CD4-positive, CD25-positive, alpha-beta regulatory T cell (primary cell): ENCODE results near the gene CD8B. TPM values are rescaled to one million over a fixed set of nuclear protein-coding genes. Genes with fewer than 3 reads are reported as not detected.

Source experiments
- ATAC-seq, 2 donors: fragments of 150-1000 bp; cut with Tn5 transposase; one replicate each; pipeline ENCODE4 v1.10.0; 2021; ENCODE audit warnings: low read depth in 2 of 2, moderate number of reproducible peaks in 2 of 2, moderate library complexity in 1 of 2
- DNase-seq, 3 donors: peaks; one replicate each; pipeline versions ENCODE4 v3.0.0 to v3.0.0-alpha.2; 2012 to 2022; ENCODE audit warnings: mixed read lengths in 1 of 3
- H3K27ac ChIP-seq: one replicate; pipeline ENCODE4 v1.7.0; 2013; ENCODE audit warnings: mild to moderate bottlenecking, low read length; ENCODE audit not compliant: insufficient read depth, poor library complexity, severe bottlenecking
- H3K27me3 ChIP-seq: one replicate; pipeline ENCODE4 v1.7.0; 2013; ENCODE audit warnings: low read length; ENCODE audit not compliant: control insufficient read depth, insufficient read depth
- H3K36me3 ChIP-seq: one replicate; pipeline ENCODE4 v1.7.0; 2013; ENCODE audit warnings: mild to moderate bottlenecking, low read length, moderate library complexity; ENCODE audit not compliant: control insufficient read depth, insufficient read depth
- H3K4me1 ChIP-seq: 2 replicates; pipeline ENCODE4 v1.7.0; 2013; ENCODE audit warnings: mild to moderate bottlenecking, low read length; ENCODE audit not compliant: insufficient read depth, control insufficient read depth, poor library complexity, severe bottlenecking
- H3K4me3 ChIP-seq: one replicate; pipeline ENCODE4 v1.7.0; 2013; ENCODE audit warnings: low read depth, mild to moderate bottlenecking, low read length, moderate library complexity
- H3K9me3 ChIP-seq, 2 experiments: 1 replicate in 1 of 2; 2 replicates in 1 of 2; pipeline ENCODE4 v1.7.0; 2013; ENCODE audit warnings: low read length in 2 of 2, mild to moderate bottlenecking in 1 of 2, moderate library complexity in 1 of 2; ENCODE audit not compliant: control insufficient read depth in 2 of 2
- H3K27ac Mint-ChIP-seq, 3 donors: one replicate each; pipeline ENCODE4 v1.8.0; 2020 to 2022; ENCODE audit warnings: mild to moderate bottlenecking in 3 of 3, mixed read lengths in 3 of 3, moderate library complexity in 2 of 3
- H3K27me3 Mint-ChIP-seq: one replicate; pipeline ENCODE4 v1.8.0; 2022; ENCODE audit warnings: mild to moderate bottlenecking, mixed read lengths
- H3K36me3 Mint-ChIP-seq: one replicate; pipeline ENCODE4 v1.8.0; 2020; ENCODE audit warnings: mixed read lengths
- H3K4me1 Mint-ChIP-seq, 4 donors: one replicate each; pipeline ENCODE4 v1.8.0; 2020 to 2022; ENCODE audit warnings: mixed read lengths in 4 of 4, mild to moderate bottlenecking in 1 of 4
- H3K4me3 Mint-ChIP-seq, 4 donors: one replicate each; pipeline ENCODE4 v1.8.0; 2020 to 2022; ENCODE audit warnings: mild to moderate bottlenecking in 4 of 4, mixed read lengths in 4 of 4, moderate library complexity in 3 of 4
- H3K9me3 Mint-ChIP-seq, 7 donors: one replicate each; pipeline ENCODE4 v1.8.0; 2020 to 2022; ENCODE audit warnings: mixed read lengths in 7 of 7, mild to moderate bottlenecking in 3 of 7, moderate library complexity in 2 of 7
- polyA plus RNA-seq, 4 donors: library from polyadenylated mRNA; unstranded; fragments of 300-500 nt; fragmentation: Illumina TruSeq; gene quantifications; one replicate each; pipeline ENCODE4 v1.2.3, GENCODE V29; 2021
- total RNA-seq: library from RNA; stranded (reverse); gene quantifications from one replicate; pipeline ENCODE4 v1.2.3, GENCODE V29; 2022

CD8B gene
- total and polyA plus RNA-seq, 5 donors from 2014 or later: 0.62 to 4.9 (median 2.9) TPM

DNA sequence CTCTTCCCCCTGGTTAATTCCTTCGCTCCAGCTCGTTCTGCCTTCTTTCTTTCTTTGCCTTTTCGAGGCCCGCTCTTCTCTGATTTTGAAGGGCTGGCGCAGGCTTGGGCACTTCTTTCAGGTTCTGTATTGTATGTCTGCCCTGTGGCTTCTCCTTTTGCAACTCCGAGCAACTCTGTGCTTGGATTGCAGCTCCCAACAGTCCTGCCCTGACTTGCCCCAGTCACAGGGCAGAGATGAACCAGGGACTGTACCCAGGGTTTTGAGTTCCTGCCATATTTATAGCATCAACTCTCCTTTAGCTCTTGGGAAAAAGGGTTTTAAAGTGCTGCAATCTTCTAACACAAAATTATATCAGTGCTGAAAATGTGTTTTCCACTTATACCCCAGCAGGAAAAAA lies 39.8 kb downstream of the CD8B start:
- Histone ChIP-seq H3K9me3 (peaks cover 0 to 2% of the 10 kb centered on the region in 2 experiments), H3K4me1 (no peaks in the 10 kb centered on the region), H3K27me3 (peaks cover 8% of the 10 kb centered on the region), H3K27ac (no peak overlapping the region), H3K4me3 (no peak overlapping the region), H3K36me3 (no peaks in the 10 kb centered on the region)
- Mint-ChIP-seq H3K27me3 (peaks cover 37% of the 10 kb centered on the region), H3K36me3 (no peaks in the 10 kb centered on the region), H3K27ac (no peak overlapping the region), H3K4me1 (peaks cover 0 to 17% (median 7%) of the 10 kb centered on the region in 4 donors), H3K4me3 (no peak overlapping the region), H3K9me3 (peaks cover 0 to 6% (median 0%) of the 10 kb centered on the region in 7 donors)
- ATAC-seq (no peak), DNase-seq (no peak)

GRCh38 chr2:86821306-86821705 lies 40.4 kb downstream of the CD8B start:
- Mint-ChIP-seq H3K9me3 (peaks cover 0 to 6% (median 0%) of the 10 kb centered on the region in 7 donors), H3K27me3 (peaks cover 32% of the 10 kb centered on the region), H3K4me1 (peaks cover 0 to 14% (median 6%) of the 10 kb centered on the region in 4 donors), H3K36me3 (no peaks in the 10 kb centered on the region), H3K27ac (no peak overlapping the region), H3K4me3 (no peak overlapping the region)
- no peak for DNase-seq
- Histone ChIP-seq H3K36me3 (no peaks in the 10 kb centered on the region), H3K9me3 (peaks cover 0 to 2% of the 10 kb centered on the region in 2 experiments), H3K27ac (no peak overlapping the region), H3K27me3 (peaks cover 10% of the 10 kb centered on the region), H3K4me3 (no peak overlapping the region), H3K4me1 (no peaks in the 10 kb centered on the region)
- ATAC-seq: no peak

- Histone ChIP-seq H3K4me3 (no peak overlapping the region), H3K27ac (no peak overlapping the region), H3K27me3 (peaks cover 11% of the 10 kb centered on the region), H3K4me1 (no peaks in the 10 kb centered on the region), H3K36me3 (no peaks in the 10 kb centered on the region), H3K9me3 (peaks cover 0 to 2% of the 10 kb centered on the region in 2 experiments)
- Mint-ChIP-seq H3K9me3 (peaks cover 0 to 8% (median 0%) of the 10 kb centered on the region in 7 donors), H3K36me3 (no peaks in the 10 kb centered on the region), H3K4me1 (peaks cover 0 to 4% (median 0%) of the 10 kb centered on the region in 4 donors), H3K4me3 (no peak overlapping the region), H3K27me3 (peaks cover 24% of the 10 kb centered on the region), H3K27ac (no peak overlapping the region)
- DNase-seq (no peak), ATAC-seq (no peak)
Measured at GRCh38 chr2:86818957-86819356, 42.7 kb downstream of the CD8B start.

DNA sequence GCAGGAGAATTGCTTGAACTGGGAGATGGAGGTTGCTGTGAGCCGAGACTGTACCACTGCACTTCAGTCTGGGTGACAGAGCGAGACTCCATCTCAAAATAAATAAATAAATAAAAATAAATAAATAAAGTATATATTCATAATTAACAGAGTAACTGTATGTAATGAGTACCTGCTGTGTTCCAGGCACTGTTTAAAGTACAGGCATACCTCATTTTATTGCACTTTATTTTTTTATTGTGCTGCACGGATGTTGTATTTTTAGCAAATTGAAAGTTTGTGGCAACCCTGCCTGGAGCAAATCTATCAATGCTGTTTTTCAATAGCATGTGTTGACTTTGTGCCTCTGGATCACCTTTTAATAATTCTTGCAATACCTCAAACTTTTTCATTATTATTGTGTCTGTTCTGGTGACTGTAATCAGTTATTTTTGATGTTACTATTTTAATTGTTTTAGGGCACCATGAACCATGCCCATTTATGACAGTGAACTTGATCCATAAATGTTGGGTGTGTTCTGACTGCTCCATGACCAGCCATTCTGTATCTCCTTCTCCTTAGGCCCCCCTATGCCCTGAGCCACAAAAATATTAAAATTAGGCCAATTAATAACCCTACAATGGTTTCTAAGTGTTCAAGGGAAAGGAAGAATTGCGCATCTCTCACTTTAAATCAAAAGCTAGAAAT lies 43.4 kb downstream of the CD8B start:
- no peak overlapping the region for H3K4me3 Mint-ChIP-seq
- no peak overlapping the region for H3K4me3 ChIP-seq
- H3K36me3 Mint-ChIP-seq: no peaks in the 10 kb centered on the region
- peaks cover 0 to 2% of the 10 kb centered on the region in 2 experiments for H3K9me3 ChIP-seq
- no peaks in the 10 kb centered on the region for H3K4me1 ChIP-seq
- peaks cover 28% of the 10 kb centered on the region for H3K27me3 Mint-ChIP-seq
- ATAC-seq (no peak), DNase-seq (no peak)
- no peaks in the 10 kb centered on the region for H3K4me1 Mint-ChIP-seq
- H3K27ac ChIP-seq: no peak overlapping the region
- no peak overlapping the region for H3K27ac Mint-ChIP-seq
- H3K9me3 Mint-ChIP-seq: peaks cover 0 to 8% (median 0%) of the 10 kb centered on the region in 7 donors
- no peaks in the 10 kb centered on the region for H3K36me3 ChIP-seq
- H3K27me3 ChIP-seq: peaks cover 11% of the 10 kb centered on the region

DNA sequence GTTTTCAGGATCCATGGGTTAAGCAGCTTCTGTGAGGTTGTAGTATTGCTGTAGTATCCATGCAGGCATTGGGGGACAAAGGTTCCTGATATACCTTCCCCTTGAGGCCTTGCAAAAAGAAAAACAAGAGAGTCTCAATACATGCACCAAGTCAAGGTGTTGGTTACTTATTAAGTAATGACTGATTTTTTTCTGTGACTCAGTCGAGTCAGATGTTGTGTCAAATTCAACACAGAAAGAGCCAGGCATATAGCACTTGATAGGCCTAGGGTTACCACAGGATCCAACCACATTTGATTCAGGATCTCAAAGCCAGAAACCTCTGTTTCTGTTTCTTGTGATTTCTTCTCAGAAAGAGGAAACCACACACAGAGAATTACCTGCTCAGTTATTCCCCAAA lies 46.1 kb downstream of the CD8B start:
- Mint-ChIP-seq H3K27me3 (peaks cover 43% of the 10 kb centered on the region), H3K4me1 (peaks cover 0 to under 1% (median 0%) of the 10 kb centered on the region in 4 donors), H3K9me3 (peaks cover 0 to 4% (median 0%) of the 10 kb centered on the region in 7 donors), H3K4me3 (no peak overlapping the region), H3K27ac (no peak overlapping the region), H3K36me3 (no peaks in the 10 kb centered on the region)
- Histone ChIP-seq H3K4me1 (no peaks in the 10 kb centered on the region), H3K27ac (no peak overlapping the region), H3K27me3 (peaks cover 19% of the 10 kb centered on the region), H3K36me3 (no peaks in the 10 kb centered on the region), H3K9me3 (no peaks in the 10 kb centered on the region), H3K4me3 (no peak overlapping the region)
- no peak for DNase-seq
- ATAC-seq: no peak

DNA sequence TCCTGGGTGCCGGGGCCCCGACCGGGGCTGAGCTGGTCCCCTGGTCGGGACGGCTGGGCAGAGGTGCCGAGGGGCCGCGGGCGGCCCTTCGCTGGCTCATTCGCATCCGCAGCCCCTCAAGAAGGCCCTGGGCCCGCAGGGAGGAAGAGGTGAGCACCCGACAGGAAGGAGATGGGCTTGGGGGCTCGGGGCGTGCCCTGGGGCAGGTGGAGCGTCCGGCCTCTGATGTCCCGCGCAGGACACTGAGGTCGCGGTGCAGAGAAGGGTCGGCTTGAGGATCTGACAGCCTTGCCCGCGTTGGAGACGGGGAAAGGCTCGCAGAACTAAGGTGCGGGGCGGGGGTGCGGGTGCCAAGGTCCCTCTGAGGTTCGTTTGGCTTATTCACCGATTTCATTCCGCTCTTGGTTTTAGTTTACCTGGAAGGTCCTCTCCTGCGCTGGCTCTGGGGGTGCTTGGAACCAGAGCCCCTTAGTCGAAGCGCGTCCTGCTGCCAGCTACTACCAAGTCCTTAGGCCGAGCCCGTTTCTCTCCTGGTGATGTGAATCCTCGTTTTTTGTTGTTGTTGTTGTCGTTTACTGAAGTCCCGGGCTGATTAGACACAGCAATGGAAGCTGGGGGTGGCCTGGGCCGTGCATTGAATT lies 52.1 kb downstream of the CD8B start:
- H3K27ac ChIP-seq: no peak overlapping the region
- no peaks in the 10 kb centered on the region for H3K9me3 Mint-ChIP-seq
- no peak overlapping the region for H3K27ac Mint-ChIP-seq
- no peak overlapping the region for H3K4me3 ChIP-seq
- no peaks in the 10 kb centered on the region for H3K36me3 Mint-ChIP-seq
- peaks cover 16% of the 10 kb centered on the region for H3K27me3 ChIP-seq
- peaks cover 27% of the 10 kb centered on the region for H3K4me1 ChIP-seq
- no peaks in the 10 kb centered on the region for H3K9me3 ChIP-seq
- peaks cover 82% of the 10 kb centered on the region for H3K27me3 Mint-ChIP-seq
- DNase-seq: peak in 1 of 3 donors; percentile 46
- no peaks in the 10 kb centered on the region for H3K36me3 ChIP-seq
- H3K4me3 Mint-ChIP-seq: peak overlapping the region in 3 of 4 donors; percentile 18 to 76 (median 75)
- H3K4me1 Mint-ChIP-seq: peaks cover 5 to 28% (median 19%) of the 10 kb centered on the region in 4 donors
- ATAC-seq: no peak

DNA sequence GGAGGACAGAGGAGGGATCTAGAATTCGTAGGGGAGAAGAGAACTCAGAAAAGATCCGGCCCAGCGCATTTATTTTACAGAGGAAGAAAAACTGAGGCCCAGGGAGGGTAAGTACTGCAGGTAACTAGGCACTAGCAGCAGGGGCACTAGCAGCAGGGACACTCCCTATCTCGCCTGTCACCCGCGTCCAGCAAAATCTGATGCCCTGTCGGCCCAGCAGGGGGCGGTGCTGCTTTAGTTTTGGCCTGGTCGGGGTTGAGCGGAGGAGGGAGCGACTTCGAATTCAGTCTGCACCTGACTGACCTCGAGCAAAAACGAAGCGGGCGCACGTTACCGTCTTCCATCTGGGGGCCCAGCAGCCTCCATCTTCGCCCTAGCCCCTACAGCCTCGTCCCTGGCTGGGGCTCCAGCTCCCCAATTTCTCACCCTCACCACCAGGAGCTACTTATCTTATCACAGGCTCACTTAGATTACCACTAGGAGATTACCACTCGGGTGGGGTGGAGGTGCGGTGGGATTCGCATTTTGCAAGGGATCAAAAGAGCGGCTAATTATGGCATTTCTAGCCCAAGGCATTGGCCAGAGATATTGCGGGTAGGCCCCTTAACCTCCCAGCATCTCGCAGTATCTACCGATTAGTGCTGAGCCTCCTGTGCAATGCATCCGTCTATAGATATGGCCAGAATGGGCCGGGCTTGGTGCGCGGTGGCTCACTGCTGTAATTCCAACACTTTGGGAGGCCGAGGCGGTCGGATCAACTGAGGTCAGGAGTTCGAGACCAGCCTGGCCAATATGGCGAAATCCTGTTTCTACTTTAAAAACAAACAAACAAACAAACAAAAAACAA lies 53.1 kb downstream of the CD8B start:
- peaks cover 5 to 28% (median 19%) of the 10 kb centered on the region in 4 donors for H3K4me1 Mint-ChIP-seq
- H3K27me3 Mint-ChIP-seq: peaks cover 86% of the 10 kb centered on the region
- Histone ChIP-seq H3K4me1 (peaks cover 27% of the 10 kb centered on the region), H3K27ac (no peak overlapping the region), H3K9me3 (no peaks in the 10 kb centered on the region), H3K4me3 (peak overlapping the region; percentile 32), H3K27me3 (peaks cover 16% of the 10 kb centered on the region), H3K36me3 (no peaks in the 10 kb centered on the region)
- peak overlapping the region; percentile 69 to 88 (median 84) for H3K4me3 Mint-ChIP-seq
- no peak overlapping the region for H3K27ac Mint-ChIP-seq
- DNase-seq: peak; percentile 74 to 92 (median 87)
- H3K36me3 Mint-ChIP-seq: no peaks in the 10 kb centered on the region
- peak; percentile 90 to 92 for ATAC-seq
- H3K9me3 Mint-ChIP-seq: peaks cover 0 to 2% (median 0%) of the 10 kb centered on the region in 7 donors
